GM12878 (cell line): ENCODE measurements around the gene WDTC1. TPM values are rescaled to one million over a fixed set of nuclear protein-coding genes. Genes with fewer than 3 reads are reported as not detected.
"Not testable (repeated sequence)": the region's sequence is repeated elsewhere in the genome, so short reads cannot be mapped to it uniquely, and the experiment has no call there.

ENCODE experiments used
- ATAC-seq: fragments of 200-7000 bp; cut with Tn5 transposase; 3 replicates; pipeline ENCODE4 v1.9.1; 2020; ENCODE audit warnings: mild to moderate bottlenecking, moderate library complexity
- BruUV-seq: library from RNA; stranded (reverse); fragments of 400-500 nt; replicated peaks from 2 replicates; lab custom pipeline; 2021; lab: Mats Ljungman, UMichigan
- CTCF ChIA-PET: fragments of 300-600 bp; sonication (Branson Sonifier 250); formaldehyde crosslinking; extraction: SDS; loops from one replicate; lab custom pipeline; 2021; ENCODE audit warnings: inconsistent platforms; lab: Yijun Ruan, JAX
- POLR2A ChIA-PET: fragments of 350-600 bp; formaldehyde crosslinking; extraction: SDS; loops from one replicate; lab custom pipeline; 2021; ENCODE audit warnings: inconsistent platforms; lab: Charles Lee
- RAD21 ChIA-PET: fragments of 300-600 bp; sonication (Branson Sonifier 250); formaldehyde crosslinking; loops from one replicate; lab custom pipeline; 2023; ENCODE audit warnings: antibody characterized with exemption; ENCODE audit not compliant: unreplicated experiment; lab: Charles Lee
- SMC1A ChIA-PET: fragments of 300-600 bp; sonication (Branson Sonifier 250); formaldehyde crosslinking; loops from one replicate; lab custom pipeline; 2023; ENCODE audit not compliant: unreplicated experiment, uncharacterized antibody; lab: Charles Lee
- DNase-seq: peaks from one replicate; pipeline ENCODE4 v3.0.0-alpha.2; 2011; ENCODE audit warnings: low read depth, low spot score
- FAIRE-seq: peaks from 3 replicates; lab custom pipeline; 2011; peaks lifted over from hg19 to GRCh38; lab: Jason Lieb, UNC
- H2AFZ ChIP-seq: 2 replicates; pipeline ENCODE4 v1.6.0; 2011; ENCODE audit warnings: low read depth, low read length, control low read depth; ENCODE audit not compliant: control insufficient read depth
- H3K27ac ChIP-seq: 2 replicates; pipeline ENCODE4 v1.5.1; 2011; ENCODE audit warnings: control low read depth; ENCODE audit not compliant: control insufficient read depth, insufficient read depth
- H3K27me3 ChIP-seq, 2 experiments: replicated peaks in 1 of 2; 2 replicates each; pipeline versions ENCODE4 v1.6.0 to v1.6.1; 2011; ENCODE audit warnings: low read length in 1 of 2; ENCODE audit not compliant: control insufficient read depth in 2 of 2, insufficient read depth in 2 of 2
- H3K36me3 ChIP-seq, 2 experiments: 2 replicates each; pipeline ENCODE4 v1.5.1; 2011; ENCODE audit warnings: low read length in 1 of 2; ENCODE audit not compliant: control insufficient read depth in 2 of 2, insufficient read depth in 2 of 2
- H3K4me1 ChIP-seq: 2 replicates; pipeline ENCODE4 v1.6.1; 2011; ENCODE audit warnings: mild to moderate bottlenecking, low read length, moderate library complexity, mixed read lengths; ENCODE audit not compliant: control insufficient read depth, insufficient read depth
- H3K4me2 ChIP-seq: 2 replicates; pipeline ENCODE4 v1.6.0; 2011; ENCODE audit warnings: control low read depth; ENCODE audit not compliant: control insufficient read depth, insufficient read depth
- H3K4me3 ChIP-seq: fragments of 200-600 bp; sonication (generic); 2 replicates; pipeline ENCODE4 v1.5.1; 2016
- H3K79me2 ChIP-seq: 2 replicates; pipeline ENCODE4 v1.6.0; 2011; ENCODE audit warnings: low read length; ENCODE audit not compliant: control insufficient read depth, insufficient read depth
- H3K9ac ChIP-seq: 2 replicates; pipeline ENCODE4 v1.8.0; 2011; ENCODE audit warnings: low read length, control low read depth, mixed read lengths; ENCODE audit not compliant: control insufficient read depth, insufficient read depth
- H3K9me3 ChIP-seq: replicated peaks from 3 replicates; pipeline ENCODE4 v1.5.1; 2011; ENCODE audit warnings: mild to moderate bottlenecking, low read length; ENCODE audit not compliant: control insufficient read depth, insufficient read depth
- H4K20me1 ChIP-seq: 2 replicates; pipeline ENCODE4 v1.6.0; 2011; ENCODE audit not compliant: control insufficient read depth, insufficient read depth
- BCL11A ChIP-seq: IDR thresholded peaks from 2 replicates; pipeline ENCODE4 v1.6.1; 2011; ENCODE audit warnings: low read depth, low read length
- ESRRA ChIP-seq: IDR thresholded peaks from 2 replicates; pipeline ENCODE4 v1.6.1; 2012; ENCODE audit warnings: mild to moderate bottlenecking, low read length, improper control_type of control experiment
- GABPA ChIP-seq: IDR thresholded peaks from 2 replicates; pipeline ENCODE4 v1.6.1; 2014; ENCODE audit warnings: antibody characterized with exemption, low read depth, mild to moderate bottlenecking, inconsistent platforms
- RELA ChIP-seq: fragments of 450-650 bp; IDR thresholded peaks from 2 replicates; pipeline ENCODE4 v1.8.0; 2014; ENCODE audit warnings: borderline replicate concordance; ENCODE audit not compliant: partially characterized antibody
- RFX5 ChIP-seq: IDR thresholded peaks from 2 replicates; pipeline ENCODE4 v1.6.1; 2011; ENCODE audit warnings: low read depth, low read length, improper control_type of control experiment
- TCF12 ChIP-seq: IDR thresholded peaks from 2 replicates; pipeline ENCODE4 v1.6.1; 2011; ENCODE audit warnings: low read depth, mild to moderate bottlenecking, low read length
- YBX1 ChIP-seq: fragments of 450-650 bp; IDR thresholded peaks from 2 replicates; pipeline ENCODE4 v1.6.1; 2016; ENCODE audit warnings: antibody characterized with exemption
- WGBS: methylation state at CpG from one replicate; pipeline ENCODE4 v1.1.6; 2016; ENCODE audit warnings: low lambda C conversion rate; ENCODE audit not compliant: insufficient replicate concordance, insufficient coverage; ENCODE audit errors: missing lambda C conversion rate; 5-methylcytosine and 5-hydroxymethylcytosine counted together
- in situ Hi-C: fragments of 300-500 bp; cut with MboI; formaldehyde crosslinking; loops from 9 replicates; pipeline ENCODE4 v1.14.3; 2018; ENCODE audit warnings: mixed read lengths
- intact Hi-C: fragments of 100-400 bp; cut with micrococcal nuclease; formaldehyde crosslinking; loops from one replicate; pipeline ENCODE4 v1.14.2; 2022; ENCODE audit not compliant: unreplicated experiment
- polyA plus RNA-seq, 11 experiments: library from polyadenylated mRNA; depleted of rRNA in 4 of 11; unstranded in 6 of 11; stranded (reverse) in 5 of 11; fragments of >200 nt; fragmentation: Nextera tagmentation in 4 of 11; fragmentation: Illumina TruSeq in 1 of 11; extraction: Ambion mirVana in 4 of 11; extraction: Trizol in 1 of 11; gene quantifications; 1 replicate in 1 of 11; 2 replicates in 10 of 11; pipeline versions ENCODE4 v1.2.1 to v1.2.3, GENCODE V29; 2011 to 2016; ENCODE audit warnings: inconsistent platforms in 2 of 11, missing spikeins in 2 of 11, low read depth in 1 of 11
- total RNA-seq, 4 experiments: library from RNA; depleted of rRNA in 3 of 4; stranded (reverse); fragments of >200 nt in 3 of 4; fragmentation: Illumina TruSeq in 1 of 4; extraction: Trizol in 1 of 4; gene quantifications; 2 replicates each; pipeline versions ENCODE4 v1.2.1 to v1.2.3, GENCODE V29; 2013 to 2021
- TF ChIP-seq, protein P1 (sequence below): IDR thresholded peaks from 2 replicates; pipeline ENCODE4 v1.6.1; 2011; ENCODE audit warnings: mild to moderate bottlenecking, low read depth, low read length, moderate library complexity; ENCODE audit not compliant: insufficient replicate concordance

Gene WDTC1
- total and polyA plus RNA-seq, 10 of the 15 experiments (the other 5 are each of a cell fraction or from before 2014, with no cell fraction given) = 0.21 to 28.7 (median 7.6) TPM

GRCh38 chr1:27201295-27201694, 33.1 kb upstream of the WDTC1 start:
- no peak for FAIRE-seq
- Histone ChIP-seq H3K36me3 (no peaks in the 10 kb centered on the region), H3K27ac (no peak overlapping the region), H2AFZ (no peak overlapping the region), H3K79me2 (no peaks in the 10 kb centered on the region), H4K20me1 (no peaks in the 10 kb centered on the region), H3K4me1 (no peaks in the 10 kb centered on the region), H3K9ac (no peak overlapping the region), H3K4me3 (no peak overlapping the region), H3K9me3 (no peaks in the 10 kb centered on the region), H3K4me2 (no peak overlapping the region), H3K27me3 (no peaks in the 10 kb centered on the region)
- DNase-seq = no peak
- POLR2A ChIA-PET = interaction anchor here (0.6 kb wide), 1 partner anchor 461 kb away, joined by 10 read pairs; no protein-coding TSS in a partner anchor
- no TSS peak for BruUV-seq
- intact Hi-C loops (no loop called here), in situ Hi-C loops (no loop called here)
- WGBS = 81% methylated on average over 24 of the region's 24 CpGs
- no peak for ATAC-seq
- TF ChIP-seq YBX1 (no peak), BCL11A (no peak), TCF12 (no peak), RELA (no peak)
- CTCF ChIA-PET = interaction anchor here (0.8 to 1.5 kb wide), 4 partner anchors 22 to 99 kb away, joined by 3 read pairs; no protein-coding TSS in a partner anchor
- RAD21 ChIA-PET = interaction anchor here (0.9 kb wide), 1 partner anchor 83 kb away, joined by 3 read pairs; no protein-coding TSS in a partner anchor
- SMC1A ChIA-PET = interaction anchor here (0.6 to 0.9 kb wide), 4 partner anchors 42 to 53 kb away, joined by 3 to 5 read pairs (median 3); no protein-coding TSS in a partner anchor

DNA sequence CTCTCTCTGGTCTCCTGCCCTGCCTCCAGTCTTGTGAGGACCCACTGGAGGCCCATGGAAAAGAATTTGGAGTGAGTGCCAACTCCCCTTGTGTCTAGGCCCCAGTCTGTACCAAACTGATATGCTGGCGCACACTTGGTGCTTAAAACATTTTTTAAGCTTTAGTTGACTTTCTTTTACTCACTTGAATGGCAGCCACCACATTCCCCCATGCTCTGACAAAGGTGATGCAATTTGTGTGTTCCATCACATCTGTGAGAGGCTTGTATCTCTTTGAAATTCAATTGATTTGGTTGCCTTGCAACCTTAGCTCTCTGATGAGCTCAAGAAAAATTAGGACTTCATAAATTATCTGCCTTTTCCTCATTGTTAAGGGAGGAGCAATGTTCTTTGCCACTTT, 30.5 kb upstream of the WDTC1 start:
- no peaks in the 10 kb centered on the region for H3K79me2 ChIP-seq
- ATAC-seq = no peak
- ChIA-PET POLR2A (interaction anchor here (0.6 kb wide), 2 partner anchors 75 to 89 kb away, joined by 3 to 7 read pairs; no protein-coding TSS in a partner anchor), CTCF (interaction anchor here (0.8 to 2.6 kb wide), 3 partner anchors 22 to 92 kb away, joined by 3 to 9 read pairs (median 3); no protein-coding TSS in a partner anchor)
- H3K36me3 ChIP-seq = no peaks in the 10 kb centered on the region
- no peak overlapping the region for H3K4me2 ChIP-seq
- no peak overlapping the region for H3K27ac ChIP-seq
- H3K9me3 ChIP-seq = no peaks in the 10 kb centered on the region
- TF ChIP-seq, protein P1, sequence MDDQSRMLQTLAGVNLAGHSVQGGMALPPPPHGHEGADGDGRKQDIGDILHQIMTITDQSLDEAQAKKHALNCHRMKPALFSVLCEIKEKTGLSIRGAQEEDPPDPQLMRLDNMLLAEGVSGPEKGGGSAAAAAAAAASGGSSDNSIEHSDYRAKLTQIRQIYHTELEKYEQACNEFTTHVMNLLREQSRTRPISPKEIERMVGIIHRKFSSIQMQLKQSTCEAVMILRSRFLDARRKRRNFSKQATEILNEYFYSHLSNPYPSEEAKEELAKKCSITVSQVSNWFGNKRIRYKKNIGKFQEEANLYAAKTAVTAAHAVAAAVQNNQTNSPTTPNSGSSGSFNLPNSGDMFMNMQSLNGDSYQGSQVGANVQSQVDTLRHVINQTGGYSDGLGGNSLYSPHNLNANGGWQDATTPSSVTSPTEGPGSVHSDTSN = no peak
- no peak for TF ChIP-seq RFX5
- TF ChIP-seq ESRRA = no peak
- TF ChIP-seq GABPA = no peak
- TF ChIP-seq, all 136 proteins: peak for 0
- SMC1A ChIA-PET = interaction anchor here (0.7 to 1.7 kb wide), 2 partner anchors 80 to 159 kb away, joined by 3 to 7 read pairs; no protein-coding TSS in a partner anchor
- Histone ChIP-seq H3K4me3 (no peak overlapping the region), H2AFZ (no peak overlapping the region), H3K9ac (no peak overlapping the region), H3K27me3 (no peaks in the 10 kb centered on the region), H3K4me1 (no peaks in the 10 kb centered on the region), H4K20me1 (no peaks in the 10 kb centered on the region)
- no peak for DNase-seq
- intact Hi-C loops (no loop called here), in situ Hi-C loops (no loop called here)
- 96% methylated on average over 1 of the region's 1 CpG for WGBS
- RAD21 ChIA-PET = interaction anchor here (0.7 to 1.2 kb wide), 3 partner anchors 57 to 108 kb away, joined by 3 read pairs; no protein-coding TSS in a partner anchor
- FAIRE-seq = no peak
- BruUV-seq = no TSS peak

- H3K27ac ChIP-seq, in situ Hi-C loops, SMC1A ChIA-PET, H4K20me1 ChIP-seq, H3K9me3 ChIP-seq, H3K27me3 ChIP-seq, H3K4me1 ChIP-seq, ATAC-seq, CTCF ChIA-PET, FAIRE-seq, H3K4me2 ChIP-seq, DNase-seq, POLR2A ChIA-PET, H3K79me2 ChIP-seq, RAD21 ChIA-PET, H3K9ac ChIP-seq, H3K36me3 ChIP-seq, H2AFZ ChIP-seq, intact Hi-C loops, BruUV-seq, H3K4me3 ChIP-seq: not testable (repeated sequence)
- 0% methylated on average over 1 of the region's 1 CpG for WGBS
These were observed 27.2 kb upstream of the WDTC1 start for GRCh38 chr1:27207238-27207637.
